GM19463 (cell line): ENCODE results near the gene GLI3.

Experiments
- ATAC-seq: cut with Tn5 transposase; IDR thresholded peaks from one replicate; pipeline ENCODE4 v1.9.1; 2021; ENCODE audit warnings: mild to moderate bottlenecking, moderate library complexity; ENCODE audit not compliant: unreplicated experiment

GLI3 gene

GRCh38 chr7:41975849-41976248 is 261.2 kb downstream of the GLI3 start:
- ATAC-seq: no peak

- no peak for ATAC-seq
Observed at GRCh38 chr7:41974870-41975557, 262.0 kb downstream of the GLI3 start.

- no peak for ATAC-seq
Observed at GRCh38 chr7:41973202-41973730, 263.7 kb downstream of the GLI3 start.

DNA sequence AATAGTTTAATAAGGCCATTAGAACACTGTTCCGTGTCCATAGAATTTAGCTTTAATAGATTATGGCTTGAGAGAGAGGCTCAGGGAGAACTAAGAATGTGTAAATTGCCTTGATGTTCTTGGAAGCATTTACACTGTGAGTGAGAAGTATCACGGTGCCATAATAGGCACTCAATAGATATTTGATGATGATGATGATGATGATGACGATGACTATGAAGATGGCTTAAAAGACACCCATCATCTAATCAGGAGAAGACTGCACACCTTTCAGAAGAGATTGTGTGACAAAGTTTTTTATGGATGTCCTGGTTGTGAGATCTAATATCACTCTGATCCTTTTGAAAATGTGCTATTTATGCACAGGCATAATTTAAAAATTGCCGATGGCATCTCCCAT is 264.2 kb downstream of the GLI3 start:
- ATAC-seq: no peak

- no peak for ATAC-seq
Observed at GRCh38 chr7:41972270-41972669, 264.7 kb downstream of the GLI3 start.

DNA sequence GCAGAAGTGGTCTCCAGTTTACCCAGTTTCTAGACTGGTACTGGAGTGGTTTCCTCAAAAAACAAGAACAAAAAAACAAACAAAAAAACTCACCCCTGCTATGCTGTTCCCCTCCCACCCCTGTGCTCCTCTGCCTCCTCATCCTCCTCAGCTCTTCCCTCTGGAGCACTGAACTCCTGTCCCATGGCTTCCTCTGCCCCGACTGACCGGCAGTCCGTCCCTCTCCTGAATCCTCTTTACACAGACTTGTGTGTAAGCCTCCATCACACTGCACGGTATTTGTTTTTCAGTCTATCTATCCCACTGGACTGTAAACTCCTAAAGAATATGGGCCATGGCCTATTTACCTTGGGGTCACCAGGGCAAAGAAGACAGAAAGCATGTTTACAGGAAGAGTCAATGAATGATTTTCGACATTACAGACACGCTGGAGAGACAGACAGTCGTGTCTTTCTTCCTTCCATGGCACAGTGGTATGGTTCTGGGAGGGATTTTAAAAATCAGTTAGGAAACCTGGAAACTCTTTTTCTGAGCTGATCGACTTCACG is 265.3 kb downstream of the GLI3 start:
- no peak for ATAC-seq

- no peak for ATAC-seq
Observed at GRCh38 chr7:41970941-41971340, 266.1 kb downstream of the GLI3 start.

- ATAC-seq: no peak
Observed at GRCh38 chr7:41969561-41970105, 267.4 kb downstream of the GLI3 start.

DNA sequence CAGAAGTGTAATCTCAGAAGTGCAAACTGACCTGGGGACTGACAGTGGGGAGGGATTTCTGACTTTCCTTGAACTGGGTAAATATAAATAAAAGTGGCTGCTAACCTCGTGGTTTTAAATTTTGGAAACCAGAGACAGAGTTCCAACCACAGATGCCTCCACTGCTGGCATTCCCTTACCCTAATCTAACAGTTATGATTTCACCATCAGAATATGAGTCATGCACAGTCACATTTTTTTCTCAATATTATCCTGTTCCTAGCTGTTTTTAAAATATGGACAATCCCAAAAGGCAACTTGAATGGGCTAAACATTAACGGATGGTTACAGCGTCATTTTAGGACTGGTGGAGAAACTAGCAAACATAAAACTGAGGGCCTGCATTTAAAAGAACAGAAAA is 269.9 kb downstream of the GLI3 start:
- no peak for ATAC-seq

- no peak for ATAC-seq
Observed at GRCh38 chr7:41965951-41966505, 271.0 kb downstream of the GLI3 start.

DNA sequence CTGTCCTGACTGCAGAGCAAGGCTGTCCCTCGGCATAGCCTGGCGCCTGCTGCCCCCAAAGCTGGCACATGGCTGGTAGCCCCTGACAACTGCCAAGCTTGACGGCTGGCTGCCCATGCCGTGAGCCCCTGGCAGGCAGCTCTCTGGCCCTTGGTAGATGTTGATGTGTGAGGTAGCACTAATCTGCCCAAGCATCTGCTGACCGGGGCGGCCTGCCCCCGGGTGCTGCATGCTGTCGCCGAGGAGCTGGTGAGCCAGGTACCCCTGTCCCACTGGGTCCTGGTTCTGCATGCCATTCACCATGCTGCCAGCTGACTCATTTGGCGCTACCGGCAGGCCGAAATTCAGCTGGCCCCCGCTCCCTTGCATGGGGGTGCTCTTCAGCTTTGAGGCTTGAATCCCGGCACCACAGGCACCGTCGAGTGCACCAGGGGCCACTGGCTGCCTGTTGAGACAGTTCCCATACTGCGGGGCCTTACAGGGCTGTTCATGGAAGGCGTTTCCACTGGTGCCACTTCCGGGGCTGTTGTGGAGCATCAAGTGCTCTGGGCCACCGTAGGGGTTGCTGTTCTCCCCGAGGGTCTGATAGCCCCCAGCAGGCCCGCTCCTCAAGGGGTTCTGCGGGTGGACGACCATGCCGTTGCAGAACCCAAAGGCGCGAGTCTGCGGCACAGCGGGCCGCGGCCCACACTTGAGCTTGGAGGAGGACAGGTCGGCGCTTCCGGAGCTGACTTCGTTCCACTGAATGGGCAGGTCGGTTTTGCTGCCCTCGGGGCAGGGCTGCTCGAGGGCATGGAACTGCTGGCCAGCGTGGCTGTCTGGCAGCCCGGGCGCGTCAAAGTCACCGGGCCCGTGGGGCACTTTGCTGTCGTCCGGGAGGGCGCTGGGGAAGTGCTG is 271.9 kb downstream of the GLI3 start:
- ATAC-seq: no peak

- ATAC-seq: no peak
Observed at GRCh38 chr7:41964183-41964753, 272.7 kb downstream of the GLI3 start.

DNA sequence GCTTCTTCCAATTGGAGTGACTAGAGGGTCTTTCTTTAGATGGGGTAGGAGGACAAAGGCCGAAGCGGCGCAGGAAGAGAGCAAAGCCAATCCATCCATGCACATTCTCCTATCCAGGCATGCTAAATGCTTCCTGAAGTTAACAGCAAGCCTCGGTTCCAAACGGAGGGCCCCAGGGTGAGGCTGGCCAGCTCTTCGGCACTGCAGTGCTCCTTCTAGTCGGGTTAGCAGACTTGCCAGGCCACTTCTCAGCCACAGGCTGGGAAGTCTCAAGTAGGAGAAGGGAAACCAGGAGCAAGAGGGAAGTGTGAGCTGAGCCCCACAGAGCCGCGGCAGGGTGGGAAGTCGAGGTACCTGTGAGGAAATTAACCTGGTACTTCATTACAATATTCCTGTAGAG is 280.3 kb downstream of the GLI3 start:
- no peak for ATAC-seq

DNA sequence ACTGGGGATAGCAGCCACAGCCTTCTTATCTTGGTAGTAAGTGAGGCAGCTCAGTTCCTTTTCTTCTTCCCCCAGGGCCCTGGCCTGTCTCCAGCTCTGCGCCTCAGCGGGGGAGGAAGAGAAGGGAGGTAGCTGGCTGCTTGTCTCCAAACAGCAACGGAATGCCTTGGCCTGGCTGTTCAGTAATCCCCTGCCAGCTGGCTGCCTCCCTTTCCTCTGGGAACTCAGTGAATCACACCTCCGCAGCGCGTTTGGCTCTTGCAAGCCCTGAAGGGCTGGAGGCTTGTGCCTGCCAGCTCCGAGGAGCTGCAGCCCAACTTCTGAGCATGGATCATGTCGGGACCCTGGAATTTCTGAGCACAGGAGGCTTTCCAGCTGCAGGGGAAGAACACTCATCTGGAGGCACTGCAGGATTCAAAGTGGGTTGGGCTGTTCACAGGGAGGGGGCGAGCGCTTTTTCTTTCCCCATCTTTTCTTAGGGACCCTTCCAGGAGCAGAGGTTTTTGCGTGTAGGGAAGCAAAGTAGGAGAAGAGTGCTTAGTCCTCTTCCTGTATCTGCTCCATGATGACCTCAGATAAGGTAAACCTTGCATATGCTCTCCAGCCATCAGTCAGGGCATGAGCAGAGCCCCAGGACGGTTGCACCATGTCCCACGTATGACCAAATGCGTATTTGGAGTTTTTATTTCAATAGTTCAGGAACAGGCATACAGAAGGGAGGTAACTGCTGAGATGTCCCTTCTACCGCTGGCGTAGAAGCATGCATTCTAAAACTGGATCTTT is 280.9 kb downstream of the GLI3 start:
- ATAC-seq: no peak

- ATAC-seq: no peak
Observed at GRCh38 chr7:41955451-41955850, 281.6 kb downstream of the GLI3 start.

DNA sequence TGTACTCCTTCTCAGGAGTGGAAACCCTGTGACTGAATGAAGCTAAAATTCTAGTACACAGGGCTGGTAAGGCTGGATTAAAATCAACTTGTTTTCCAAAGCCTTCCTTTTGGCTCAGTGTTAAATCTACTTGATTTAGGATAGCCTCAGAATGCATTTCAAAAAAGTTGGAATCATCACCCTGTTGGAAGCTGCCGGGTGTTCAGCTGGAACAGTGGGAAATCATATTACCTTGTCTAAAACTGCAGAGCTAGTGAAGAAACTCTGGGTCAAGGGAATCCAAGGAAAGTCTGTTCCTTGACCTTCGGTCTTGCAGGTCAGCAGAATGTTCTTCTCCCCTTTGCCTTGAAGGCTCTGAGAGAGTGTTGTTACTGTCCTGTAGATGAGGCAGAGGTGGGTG is 282.0 kb downstream of the GLI3 start:
- no peak for ATAC-seq

DNA sequence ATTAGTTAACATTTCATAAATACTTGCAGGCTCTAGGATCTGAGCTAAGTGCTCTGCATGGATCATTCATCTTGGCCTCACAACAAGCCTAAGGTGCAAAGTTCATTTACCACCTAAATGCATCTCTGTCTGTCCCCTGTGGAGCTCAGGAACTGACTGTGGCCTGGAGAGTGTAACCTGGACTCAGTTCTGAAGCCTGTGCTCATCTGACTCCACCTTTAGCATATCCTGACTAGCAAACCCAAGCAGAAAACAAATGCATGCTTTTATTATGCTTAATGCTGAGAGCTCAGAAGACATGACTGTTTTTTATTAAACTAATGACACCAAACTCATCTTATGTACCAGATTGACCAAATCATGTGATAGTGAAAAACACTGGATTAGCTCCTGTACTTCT is 288.5 kb downstream of the GLI3 start:
- ATAC-seq: no peak

GRCh38 chr7:41943094-41943577 is 293.9 kb downstream of the GLI3 start:
- ATAC-seq: peak; percentile 93

DNA sequence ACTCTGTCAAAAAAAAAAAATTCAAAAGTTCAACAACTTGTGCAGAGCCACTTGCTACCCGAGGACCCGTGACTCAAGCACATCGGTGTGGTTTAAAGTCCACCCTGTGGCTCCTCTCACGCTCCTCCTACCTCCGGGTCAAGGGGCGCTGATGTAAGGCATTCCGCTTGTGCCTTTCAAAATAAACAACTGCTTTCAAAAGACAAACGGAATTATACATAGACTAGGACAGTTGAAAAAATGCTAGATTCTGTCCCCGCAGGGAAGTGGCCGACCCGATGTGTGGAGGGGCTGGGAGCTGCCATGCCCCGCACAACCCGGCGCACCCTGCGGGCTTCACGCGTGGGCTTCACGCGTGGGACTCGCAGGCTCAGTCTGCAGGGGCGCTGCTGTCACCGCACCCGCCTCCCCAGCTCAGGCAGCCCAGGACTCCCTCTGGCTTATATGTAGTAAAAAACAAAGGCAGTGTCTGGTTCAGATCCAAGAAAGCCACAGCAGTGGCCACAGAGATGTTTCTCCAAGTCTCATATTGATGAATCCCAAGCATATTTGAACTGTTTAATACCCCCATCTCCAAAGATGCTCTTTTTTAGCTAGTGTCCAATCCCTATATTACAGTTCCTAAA is 294.4 kb downstream of the GLI3 start:
- peak; percentile 3 for ATAC-seq
